Caco-2 (cell line): Measurements from ENCODE around the gene ITPR1. TPM values are rescaled to one million over a fixed set of nuclear protein-coding genes. Genes with fewer than 3 reads are reported as not detected.
"Not testable (repeated sequence)": the region's sequence is repeated elsewhere in the genome, so short reads cannot be mapped to it uniquely, and the experiment has no call there.

Experiments used
- BruUV-seq: library from RNA; stranded (reverse); fragments of 400-500 nt; replicated peaks from 2 replicates; lab custom pipeline; 2021; lab: Mats Ljungman, UMichigan
- CTCF ChIA-PET: fragments of 300-600 bp; sonication (Branson Sonifier 250); formaldehyde crosslinking; loops from one replicate; lab custom pipeline; 2022; ENCODE audit warnings: antibody characterized with exemption; lab: Charles Lee
- POLR2A ChIA-PET: fragments of 300-600 bp; sonication (Branson Sonifier 250); formaldehyde crosslinking; loops from one replicate; lab custom pipeline; 2022; ENCODE audit warnings: antibody characterized with exemption; lab: Charles Lee
- DNase-seq, 2 experiments: peaks; one replicate each; pipeline versions ENCODE4 v3.0.0 to v3.0.0-alpha.2; 2020 to 2022
- H3K27me3 ChIP-seq: replicated peaks from 2 replicates; pipeline ENCODE4 v1.6.0; 2011; ENCODE audit warnings: low read length; ENCODE audit not compliant: control insufficient read depth, insufficient read depth
- H3K36me3 ChIP-seq: 2 replicates; pipeline ENCODE4 v1.5.1; 2011; ENCODE audit warnings: low read length; ENCODE audit not compliant: control insufficient read depth, insufficient read depth
- H3K4me1 ChIP-seq: fragments of 250-450 bp; sonication (Bioruptor Pico); 2 replicates; pipeline ENCODE4 v1.5.1; 2020; ENCODE audit warnings: mild to moderate bottlenecking
- H3K4me3 ChIP-seq: 2 replicates; pipeline ENCODE4 v1.5.1; 2011; ENCODE audit warnings: low read depth, mild to moderate bottlenecking, control low read depth, low read length
- H3K9me3 ChIP-seq: fragments of 250-450 bp; sonication (Bioruptor Pico); 2 replicates; pipeline ENCODE4 v1.5.1; 2020; ENCODE audit warnings: mild to moderate bottlenecking, moderate library complexity
- H3K27ac Mint-ChIP-seq: one replicate; pipeline ENCODE4 v1.8.0; 2022; ENCODE audit warnings: mixed read lengths; ENCODE audit not compliant: unreplicated experiment
- H3K27me3 Mint-ChIP-seq: one replicate; pipeline ENCODE4 v1.8.0; 2022; ENCODE audit warnings: mixed read lengths; ENCODE audit not compliant: insufficient read depth, unreplicated experiment
- H3K36me3 Mint-ChIP-seq: one replicate; pipeline ENCODE4 v1.8.0; 2022; ENCODE audit warnings: mild to moderate bottlenecking, mixed read lengths; ENCODE audit not compliant: insufficient read depth, unreplicated experiment
- H3K4me1 Mint-ChIP-seq: one replicate; pipeline ENCODE4 v1.8.0; 2022; ENCODE audit warnings: low read depth, mixed read lengths; ENCODE audit not compliant: unreplicated experiment
- H3K4me3 Mint-ChIP-seq: one replicate; pipeline ENCODE4 v1.8.0; 2022; ENCODE audit warnings: mild to moderate bottlenecking, moderate library complexity, mixed read lengths; ENCODE audit not compliant: unreplicated experiment
- H3K9me3 Mint-ChIP-seq: one replicate; pipeline ENCODE4 v1.8.0; 2022; ENCODE audit warnings: mixed read lengths; ENCODE audit not compliant: unreplicated experiment
- CTCF ChIP-seq, 2 experiments: fragments of 200-600 bp in 1 of 2; IDR thresholded peaks; 1 replicate in 1 of 2; 2 replicates in 1 of 2; pipeline versions ENCODE4 v1.5.1 to v1.8.0; 2011 to 2022; ENCODE audit warnings: antibody characterized with exemption in 1 of 2, control low read depth in 1 of 2, inconsistent platforms in 1 of 2, low read depth in 1 of 2, low read length in 1 of 2, mild to moderate bottlenecking in 1 of 2, moderate library complexity in 1 of 2; ENCODE audit not compliant: insufficient read depth in 1 of 2, severe bottlenecking in 1 of 2, unreplicated experiment in 1 of 2
- intact Hi-C: fragments of 100-400 bp; cut with micrococcal nuclease; formaldehyde crosslinking; loops from one replicate; pipeline ENCODE4 v1.10.0; 2022; ENCODE audit not compliant: unreplicated experiment
- total RNA-seq: library from RNA; stranded (reverse); gene quantifications from 2 replicates; pipeline ENCODE4 v1.2.3, GENCODE V29; 2022

The ITPR1 gene
- total RNA-seq, 1 experiment from 2014 or later = 10.4 TPM

- H3K9me3 Mint-ChIP-seq = no peaks in the 10 kb centered on the region
- CTCF ChIA-PET = no interaction called here
- intact Hi-C loops = loop anchor here (5.0 kb wide), 1 partner anchor 259 kb away; no protein-coding TSS in a partner anchor
- Histone ChIP-seq H3K27me3 (no peaks in the 10 kb centered on the region), H3K36me3 (no peaks in the 10 kb centered on the region), H3K4me3 (no peak overlapping the region), H3K4me1 (no peaks in the 10 kb centered on the region), H3K9me3 (no peaks in the 10 kb centered on the region)
- TF ChIP-seq CTCF (IDR thresholded peaks at IDR 0.05; ENCODE audit: insufficient read depth in 1 of 2, low read depth in 1 of 2, low read length in 1 of 2, severe bottlenecking in 1 of 2, unreplicated experiment in 1 of 2) = no peak
- no peaks in the 10 kb centered on the region for H3K36me3 Mint-ChIP-seq
- BruUV-seq = no TSS peak
- DNase-seq = no peak
- H3K4me1 Mint-ChIP-seq = no peaks in the 10 kb centered on the region
- POLR2A ChIA-PET = no interaction called here
- H3K27me3 Mint-ChIP-seq = no peaks in the 10 kb centered on the region
- H3K4me3 Mint-ChIP-seq = no peak overlapping the region
- H3K27ac Mint-ChIP-seq = no peak overlapping the region
Observed at GRCh38 chr3:4448187-4448586, 45.0 kb upstream of the ITPR1 start.

GRCh38 chr3:4449043-4449805, 43.9 kb upstream of the ITPR1 start:
- H3K9me3 Mint-ChIP-seq = no peaks in the 10 kb centered on the region
- ChIA-PET POLR2A (no interaction called here), CTCF (no interaction called here)
- H3K36me3 Mint-ChIP-seq = no peaks in the 10 kb centered on the region
- BruUV-seq = no TSS peak
- no peak overlapping the region for H3K27ac Mint-ChIP-seq
- Histone ChIP-seq H3K4me3 (no peak overlapping the region), H3K9me3 (no peaks in the 10 kb centered on the region), H3K27me3 (no peaks in the 10 kb centered on the region), H3K4me1 (no peaks in the 10 kb centered on the region), H3K36me3 (no peaks in the 10 kb centered on the region)
- no peaks in the 10 kb centered on the region for H3K27me3 Mint-ChIP-seq
- no peak for DNase-seq
- H3K4me1 Mint-ChIP-seq = no peaks in the 10 kb centered on the region
- intact Hi-C loops = loop anchor here (5.0 kb wide), 1 partner anchor 258 kb away; no protein-coding TSS in a partner anchor
- H3K4me3 Mint-ChIP-seq = no peak overlapping the region
- TF ChIP-seq CTCF (IDR thresholded peaks at IDR 0.05; ENCODE audit: insufficient read depth in 1 of 2, low read depth in 1 of 2, low read length in 1 of 2, severe bottlenecking in 1 of 2, unreplicated experiment in 1 of 2) = no peak

GRCh38 chr3:4454142-4454541, 39.0 kb upstream of the ITPR1 start:
- BruUV-seq = no TSS peak
- no peak overlapping the region for H3K4me3 Mint-ChIP-seq
- intact Hi-C loops = no loop called here
- no peaks in the 10 kb centered on the region for H3K36me3 ChIP-seq
- no peak overlapping the region for H3K4me3 ChIP-seq
- POLR2A ChIA-PET = no interaction called here
- H3K27ac Mint-ChIP-seq = no peak overlapping the region
- no peaks in the 10 kb centered on the region for H3K4me1 Mint-ChIP-seq
- H3K9me3 Mint-ChIP-seq = no peaks in the 10 kb centered on the region
- no peaks in the 10 kb centered on the region for H3K27me3 Mint-ChIP-seq
- no peak for DNase-seq
- no peaks in the 10 kb centered on the region for H3K9me3 ChIP-seq
- H3K27me3 ChIP-seq = no peaks in the 10 kb centered on the region
- H3K4me1 ChIP-seq = no peaks in the 10 kb centered on the region
- H3K36me3 Mint-ChIP-seq = no peaks in the 10 kb centered on the region
- CTCF ChIA-PET = no interaction called here
- no peak for TF ChIP-seq CTCF (IDR thresholded peaks at IDR 0.05; ENCODE audit: insufficient read depth in 1 of 2, low read depth in 1 of 2, low read length in 1 of 2, severe bottlenecking in 1 of 2, unreplicated experiment in 1 of 2)

GRCh38 chr3:4456780-4457179, 36.4 kb upstream of the ITPR1 start:
- POLR2A ChIA-PET, H3K27me3 Mint-ChIP-seq, DNase-seq, H3K4me3 ChIP-seq, H3K4me1 ChIP-seq, BruUV-seq, H3K36me3 Mint-ChIP-seq, H3K9me3 Mint-ChIP-seq, H3K27me3 ChIP-seq, CTCF ChIA-PET, H3K4me1 Mint-ChIP-seq, H3K9me3 ChIP-seq, H3K27ac Mint-ChIP-seq, intact Hi-C loops, H3K4me3 Mint-ChIP-seq, H3K36me3 ChIP-seq: not testable (repeated sequence)
